Esophagus muscularis mucosa (tissue), 3 donors: Measurements from ENCODE around the gene CD36.

ENCODE experiments used
- CTCF ChIP-seq, 3 experiments: fragments of 200-600 bp in 2 of 3; fragments of 450-650 bp in 1 of 3; sonication (generic) in 2 of 3; IDR thresholded peaks; one replicate each; pipeline ENCODE4 v1.5.1; 2017 to 2019; ENCODE audit warnings: antibody characterized with exemption in 3 of 3, mild to moderate bottlenecking in 2 of 3, moderate library complexity in 1 of 3
- POLR2AphosphoS5 ChIP-seq, 2 donors: sonication (generic); formaldehyde crosslinking; IDR thresholded peaks; one replicate each; pipeline ENCODE4 v1.6.1; 2017; ENCODE audit warnings: antibody characterized with exemption in 2 of 2

- TF ChIP-seq CTCF (IDR thresholded peaks at IDR 0.05) (no peak), POLR2AphosphoS5 (IDR thresholded peaks at IDR 0.05) (no peak)
Observed at GRCh38 chr7:80671744-80672143, 33.3 kb downstream of the CD36 start.
